Measurements from ENCODE around the gene INO80B. TPM values are rescaled to one million over a fixed set of nuclear protein-coding genes. Genes with fewer than 3 reads are reported as not detected.

Gene INO80B
- total and polyA plus RNA-seq, 2 of the 8 experiments (the other 6 are each of a cell fraction or from before 2014, with no cell fraction given): 3.9 to 18.5 TPM

DNA sequence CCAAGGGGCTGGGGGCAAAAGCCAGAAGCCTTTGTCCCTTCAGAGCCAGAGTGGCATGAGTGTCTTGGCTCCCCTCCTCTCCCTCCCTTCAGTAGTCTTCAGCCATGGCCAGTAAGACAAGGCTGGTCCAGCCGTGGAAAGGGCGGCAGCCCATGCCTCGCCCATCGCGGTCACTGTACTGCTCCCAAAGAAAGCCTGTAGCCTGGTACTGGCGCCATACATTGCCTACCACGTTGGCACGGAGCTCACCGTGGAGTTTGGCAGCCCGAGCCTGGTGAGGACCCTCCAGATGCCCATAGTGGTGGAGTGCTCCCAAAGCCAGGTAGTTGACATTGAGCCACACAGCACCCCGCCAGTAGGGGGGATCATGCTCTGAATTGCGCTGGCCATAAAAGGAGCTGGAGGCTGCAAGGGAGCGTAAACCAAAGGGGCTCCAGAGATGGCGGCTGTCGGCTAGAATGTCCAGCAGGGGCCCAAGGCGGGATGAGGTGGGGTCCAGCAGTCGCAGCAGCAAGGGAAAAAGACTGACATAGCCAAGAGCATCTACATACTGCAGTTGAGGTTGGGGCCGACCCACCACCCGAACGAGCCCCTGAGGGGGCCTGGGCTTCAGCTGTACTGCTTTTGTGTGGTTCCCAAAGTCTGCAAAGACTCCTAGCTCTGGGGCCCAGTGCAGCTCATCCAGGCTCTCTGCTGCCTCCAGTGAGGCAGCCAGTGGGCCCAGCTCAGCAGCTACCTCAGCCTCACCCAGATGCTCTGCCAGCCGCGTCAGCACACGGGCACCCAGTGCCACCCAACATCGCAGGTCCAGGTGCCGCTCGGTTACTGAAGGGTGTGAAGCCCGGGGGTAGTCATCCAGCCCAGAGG is 6.5 kb downstream of the INO80B start (continued):
- TF ChIP-seq SIN3A (conservative IDR thresholded peaks at IDR 0.05 in 1 of 2, IDR thresholded peaks at IDR 0.05 in 1 of 2; ENCODE audit: low read depth in 1 of 2, low read length in 2 of 2) (0 out of 4 replicates have a peak, but pooled peaks of 1 of the 2 experiments have one; percentile 29), SP1 (IDR thresholded peaks at IDR 0.05; ENCODE audit: low read depth, low read length) (no peak), SRF (IDR thresholded peaks at IDR 0.05; ENCODE audit: low read depth, low read length) (peak; percentile 82), RAD21 (IDR thresholded peaks at IDR 0.05 in 1 of 2, conservative IDR thresholded peaks at IDR 0.05 in 1 of 2; ENCODE audit: low read depth in 2 of 2, low read length in 2 of 2) (peak; percentile 31 to 47; a peak in 3 of 4 replicates), MAFK (IDR thresholded peaks at IDR 0.05; ENCODE audit: low read depth, low read length) (no peak), RXRA (IDR thresholded peaks at IDR 0.05; ENCODE audit: insufficient read depth, low read depth, low read length) (no peak), KDM4A (IDR thresholded peaks at IDR 0.05; ENCODE audit: low read depth, low read length, severe bottlenecking) (no peak), GABPA (IDR thresholded peaks at IDR 0.05; ENCODE audit: borderline replicate concordance, insufficient read depth, low read length) (no peak)
